A549 (cell line): Measurements from ENCODE around the gene JPT1. TPM values are rescaled to one million over a fixed set of nuclear protein-coding genes. Genes with fewer than 3 reads are reported as not detected.

ENCODE experiments used
- ATAC-seq, 2 experiments: fragments of 200-7000 bp in 1 of 2; fragments of >200 bp in 1 of 2; cut with Nextera tagmentation in 1 of 2; cut with Tn5 transposase in 1 of 2; 3 replicates each; pipeline versions ENCODE4 v1.8.0 to v1.9.1; 2018 to 2020; ENCODE audit warnings: mild to moderate bottlenecking in 1 of 2, moderate library complexity in 1 of 2
- CTCF ChIA-PET: fragments of 300-600 bp; sonication (Branson Sonifier 250); formaldehyde crosslinking; extraction: SDS; loops from one replicate; lab custom pipeline; 2021; ENCODE audit warnings: antibody characterized with exemption, inconsistent platforms; lab: Yijun Ruan, JAX
- POLR2A ChIA-PET: fragments of 350-600 bp; formaldehyde crosslinking; extraction: SDS; loops from one replicate; lab custom pipeline; 2021; ENCODE audit warnings: antibody characterized with exemption, inconsistent platforms; lab: Yijun Ruan, JAX
- DNase-seq, 2 experiments: peaks; one replicate each; pipeline versions ENCODE4 v3.0.0 to v3.0.0-alpha.2; 2011 to 2016; ENCODE audit warnings: low read depth in 1 of 2, low spot score in 1 of 2
- FAIRE-seq: peaks from 2 replicates; lab custom pipeline; 2011; peaks lifted over from hg19 to GRCh38; lab: Jason Lieb, UNC
- H3K27ac ChIP-seq, 2 experiments: fragments of >200 bp; sonication (Bioruptor Twin); formaldehyde crosslinking; 3 replicates each; pipeline ENCODE4 v1.5.1; 2016 to 2017
- H3K4me1 ChIP-seq: fragments of >200 bp; sonication (Bioruptor Twin); formaldehyde crosslinking; 3 replicates; pipeline ENCODE4 v1.6.1; 2016
- H3K4me2 ChIP-seq: fragments of >200 bp; sonication (Bioruptor Twin); formaldehyde crosslinking; 3 replicates; pipeline ENCODE4 v1.6.1; 2016
- H3K4me3 ChIP-seq: fragments of >200 bp; sonication (Bioruptor Twin); formaldehyde crosslinking; 3 replicates; pipeline ENCODE4 v1.5.1; 2016
- H3K9me3 ChIP-seq: fragments of >200 bp; sonication (Bioruptor Twin); formaldehyde crosslinking; 3 replicates; pipeline ENCODE4 v1.6.1; 2016
- BHLHE40 ChIP-seq: IDR thresholded peaks from 2 replicates; pipeline ENCODE4 v1.6.1; 2012; ENCODE audit warnings: low read depth, low read length, inconsistent platforms
- CBX2 ChIP-seq: fragments of 200-600 bp; sonication (generic); IDR thresholded peaks from 2 replicates; pipeline ENCODE4 v1.6.1; 2016; ENCODE audit warnings: low read depth, mild to moderate bottlenecking, borderline replicate concordance
- CHD2 ChIP-seq: fragments of 150-350 bp; IDR thresholded peaks from 2 replicates; pipeline ENCODE4 v1.6.1; 2014; ENCODE audit warnings: low read length; ENCODE audit not compliant: partially characterized antibody
- CHD4 ChIP-seq: fragments of 200-600 bp; sonication (generic); IDR thresholded peaks from 2 replicates; pipeline ENCODE4 v1.6.1; 2016; ENCODE audit warnings: antibody characterized with exemption, mild to moderate bottlenecking, borderline replicate concordance
- EHF ChIP-seq: fragments of 250-450 bp; sonication (Bioruptor Pico); IDR thresholded peaks from 2 replicates; pipeline ENCODE4 v1.5.0; 2020; ENCODE audit warnings: mild to moderate bottlenecking
- ESRRA ChIP-seq: fragments of 150-350 bp; IDR thresholded peaks from 2 replicates; pipeline ENCODE4 v1.6.1; 2014; ENCODE audit warnings: mild to moderate bottlenecking, low read length, borderline replicate concordance
- FOXS1 ChIP-seq: fragments of 250-450 bp; sonication (Bioruptor Pico); IDR thresholded peaks from 2 replicates; pipeline ENCODE4 v1.5.0; 2020; ENCODE audit warnings: mild to moderate bottlenecking, moderate library complexity
- HOXA7 ChIP-seq: fragments of 250-450 bp; sonication (Bioruptor Pico); IDR thresholded peaks from 2 replicates; pipeline ENCODE4 v1.5.0; 2020; ENCODE audit warnings: mild to moderate bottlenecking, moderate library complexity
- HOXB13 ChIP-seq: fragments of 250-450 bp; sonication (Bioruptor Pico); IDR thresholded peaks from 2 replicates; pipeline ENCODE4 v1.5.0; 2020; ENCODE audit warnings: low read depth, mild to moderate bottlenecking, moderate library complexity
- HOXB5 ChIP-seq: fragments of 250-450 bp; sonication (Bioruptor Pico); IDR thresholded peaks from 2 replicates; pipeline ENCODE4 v1.5.0; 2020; ENCODE audit warnings: mild to moderate bottlenecking, moderate library complexity
- MAZ ChIP-seq: fragments of 150-350 bp; IDR thresholded peaks from 2 replicates; pipeline ENCODE4 v1.6.1; 2014; ENCODE audit warnings: antibody characterized with exemption, low read depth, low read length, borderline replicate concordance
- MYC ChIP-seq: IDR thresholded peaks from 2 replicates; pipeline ENCODE4 v1.6.1; 2012; ENCODE audit warnings: mild to moderate bottlenecking, inconsistent platforms, low read length, improper control_type of control experiment, borderline replicate concordance
- NFE2L2 ChIP-seq: fragments of 150-350 bp; conservative IDR thresholded peaks from 2 replicates; pipeline ENCODE4 v1.6.1; 2014; ENCODE audit warnings: low read length
- POLR2AphosphoS2 ChIP-seq: conservative IDR thresholded peaks from 2 replicates; pipeline ENCODE4 v1.6.1; 2012; ENCODE audit warnings: low read length, improper control_type of control experiment, inconsistent platforms
- RARB ChIP-seq: fragments of 250-450 bp; sonication (Bioruptor Pico); IDR thresholded peaks from 2 replicates; pipeline ENCODE4 v1.8.0; 2021; ENCODE audit warnings: mild to moderate bottlenecking, moderate library complexity
- RCOR1 ChIP-seq: fragments of 150-350 bp; IDR thresholded peaks from 2 replicates; pipeline ENCODE4 v1.6.1; 2014; ENCODE audit warnings: antibody characterized with exemption, low read length, low read depth
- RFX5 ChIP-seq: fragments of 450-650 bp; IDR thresholded peaks from 2 replicates; pipeline ENCODE4 v1.7.1; 2014; ENCODE audit warnings: antibody characterized with exemption, mild to moderate bottlenecking, moderate library complexity
- TFCP2L1 ChIP-seq: fragments of 250-450 bp; sonication (Bioruptor Pico); IDR thresholded peaks from 2 replicates; pipeline ENCODE4 v1.5.0; 2021; ENCODE audit warnings: mild to moderate bottlenecking
- WGBS: methylation state at CpG from one replicate; pipeline ENCODE4 v1.1.6; 2017; ENCODE audit errors: missing lambda C conversion rate; 5-methylcytosine and 5-hydroxymethylcytosine counted together
- polyA plus RNA-seq, 4 experiments: library from polyadenylated mRNA; depleted of rRNA in 3 of 4; stranded (reverse); fragments of >200 nt; fragmentation: RNase III in 1 of 4; extraction: RNeasy Plus Mini Kit Qiagen cat#74134 plus additional on column Dnase treatment in 1 of 4; gene quantifications; 2 replicates in 3 of 4; 3 replicates in 1 of 4; pipeline ENCODE4 v1.2.3, GENCODE V29; 2011 to 2017
- TF ChIP-seq, protein P1 (sequence below): fragments of >200 bp; sonication (Bioruptor Twin); formaldehyde crosslinking; IDR thresholded peaks from 3 replicates; pipeline ENCODE4 v1.6.1; 2016
- TF ChIP-seq, protein P2 (sequence below): fragments of 250-450 bp; sonication (Bioruptor Pico); IDR thresholded peaks from 2 replicates; pipeline ENCODE4 v1.5.0; 2021; ENCODE audit warnings: mild to moderate bottlenecking, moderate library complexity, borderline replicate concordance
- TF ChIP-seq, protein P3 (sequence below): IDR thresholded peaks from 2 replicates; pipeline ENCODE4 v1.6.1; 2012; ENCODE audit warnings: low read depth, borderline replicate concordance
- TF ChIP-seq, protein P4 (sequence below): IDR thresholded peaks from 2 replicates; pipeline ENCODE4 v1.6.1; 2012
- TF ChIP-seq, protein P5 (sequence below): fragments of >200 bp; sonication (Bioruptor Twin); formaldehyde crosslinking; IDR thresholded peaks from 2 replicates; pipeline ENCODE4 v1.6.1; 2016
- TF ChIP-seq, protein P6 (sequence below): fragments of 250-450 bp; sonication (Bioruptor Pico); IDR thresholded peaks from 2 replicates; pipeline ENCODE4 v1.5.0; 2020; ENCODE audit warnings: low read depth, mild to moderate bottlenecking, moderate library complexity

Gene JPT1
- polyA plus RNA-seq, 2 of the 4 experiments (the other 2 are of a cell fraction): 196 to 623 TPM

DNA sequence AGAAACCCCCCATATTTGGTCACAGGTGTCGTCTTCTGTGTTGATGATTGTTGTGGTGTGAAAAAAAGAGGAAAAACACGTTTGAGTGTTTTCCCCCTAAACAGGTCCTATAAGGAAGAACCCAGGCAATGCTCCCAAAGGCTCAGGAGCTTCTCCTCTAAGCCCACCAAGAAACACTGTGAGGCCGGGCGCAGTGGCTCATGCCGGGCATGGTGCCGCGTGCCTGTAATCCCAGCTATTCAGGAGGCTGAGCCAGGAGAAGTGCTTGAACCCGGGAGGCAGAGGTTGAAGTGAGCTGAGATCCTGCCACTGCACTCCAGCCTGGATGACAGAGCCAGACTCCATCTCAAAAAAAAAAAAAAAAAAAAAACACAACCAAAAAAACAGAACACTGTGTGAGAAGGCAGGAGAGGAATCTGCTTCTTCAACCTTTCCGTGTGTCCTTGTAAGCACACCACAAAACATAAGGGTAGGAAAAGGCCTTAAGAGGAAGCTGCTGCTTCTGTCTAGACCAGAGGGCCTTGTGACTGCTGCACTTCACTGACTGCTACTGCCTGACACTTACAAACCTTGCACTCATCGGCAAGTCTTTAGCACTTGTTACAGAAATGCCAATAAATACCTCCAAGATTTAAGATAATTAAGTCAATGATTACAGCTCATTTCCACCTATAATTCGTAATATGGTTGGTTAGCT, 9.3 kb downstream of the JPT1 start:
- ChIA-PET CTCF (interaction anchor here (0.9 to 62.2 kb wide), 9 partner anchors 9 to 58 kb away, joined by 3 to 3429 read pairs (median 3); partner anchors contain the start of genes ARMC7, ATP5PD, JPT1 and KCTD2), POLR2A (interaction anchor here (0.9 to 3.3 kb wide), 3 partner anchors 9 to 21 kb away, joined by 3 to 18 read pairs (median 16); partner anchors contain the start of genes JPT1 and NT5C)
- H3K4me2 ChIP-seq: no peak overlapping the region
- H3K4me3 ChIP-seq: no peak overlapping the region
- no peak for FAIRE-seq
- H3K27ac ChIP-seq: no peak overlapping the region
- TF ChIP-seq, protein P1, sequence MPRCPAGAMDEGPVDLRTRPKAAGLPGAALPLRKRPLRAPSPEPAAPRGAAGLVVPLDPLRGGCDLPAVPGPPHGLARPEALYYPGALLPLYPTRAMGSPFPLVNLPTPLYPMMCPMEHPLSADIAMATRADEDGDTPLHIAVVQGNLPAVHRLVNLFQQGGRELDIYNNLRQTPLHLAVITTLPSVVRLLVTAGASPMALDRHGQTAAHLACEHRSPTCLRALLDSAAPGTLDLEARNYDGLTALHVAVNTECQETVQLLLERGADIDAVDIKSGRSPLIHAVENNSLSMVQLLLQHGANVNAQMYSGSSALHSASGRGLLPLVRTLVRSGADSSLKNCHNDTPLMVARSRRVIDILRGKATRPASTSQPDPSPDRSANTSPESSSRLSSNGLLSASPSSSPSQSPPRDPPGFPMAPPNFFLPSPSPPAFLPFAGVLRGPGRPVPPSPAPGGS: no peak
- TF ChIP-seq CBX2: no peak
- no peak for TF ChIP-seq RARB (CRISPR knock-in tag)
- TF ChIP-seq RFX5: no peak
- TF ChIP-seq, protein P2, sequence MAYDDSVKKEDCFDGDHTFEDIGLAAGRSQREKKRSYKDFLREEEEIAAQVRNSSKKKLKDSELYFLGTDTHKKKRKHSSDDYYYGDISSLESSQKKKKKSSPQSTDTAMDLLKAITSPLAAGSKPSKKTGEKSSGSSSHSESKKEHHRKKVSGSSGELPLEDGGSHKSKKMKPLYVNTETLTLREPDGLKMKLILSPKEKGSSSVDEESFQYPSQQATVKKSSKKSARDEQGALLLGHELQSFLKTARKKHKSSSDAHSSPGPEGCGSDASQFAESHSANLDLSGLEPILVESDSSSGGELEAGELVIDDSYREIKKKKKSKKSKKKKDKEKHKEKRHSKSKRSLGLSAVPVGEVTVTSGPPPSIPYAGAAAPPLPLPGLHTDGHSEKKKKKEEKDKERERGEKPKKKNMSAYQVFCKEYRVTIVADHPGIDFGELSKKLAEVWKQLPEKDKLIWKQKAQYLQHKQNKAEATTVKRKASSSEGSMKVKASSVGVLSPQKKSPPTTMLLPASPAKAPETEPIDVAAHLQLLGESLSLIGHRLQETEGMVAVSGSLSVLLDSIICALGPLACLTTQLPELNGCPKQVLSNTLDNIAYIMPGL (CRISPR knock-in tag): no peak
- TF ChIP-seq MAZ: no peak
- TF ChIP-seq HOXB13 (CRISPR knock-in tag): no peak
- TF ChIP-seq POLR2AphosphoS2: no peak
- TF ChIP-seq, protein P3, sequence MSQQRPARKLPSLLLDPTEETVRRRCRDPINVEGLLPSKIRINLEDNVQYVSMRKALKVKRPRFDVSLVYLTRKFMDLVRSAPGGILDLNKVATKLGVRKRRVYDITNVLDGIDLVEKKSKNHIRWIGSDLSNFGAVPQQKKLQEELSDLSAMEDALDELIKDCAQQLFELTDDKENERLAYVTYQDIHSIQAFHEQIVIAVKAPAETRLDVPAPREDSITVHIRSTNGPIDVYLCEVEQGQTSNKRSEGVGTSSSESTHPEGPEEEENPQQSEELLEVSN: no peak
- TF ChIP-seq, protein P4, sequence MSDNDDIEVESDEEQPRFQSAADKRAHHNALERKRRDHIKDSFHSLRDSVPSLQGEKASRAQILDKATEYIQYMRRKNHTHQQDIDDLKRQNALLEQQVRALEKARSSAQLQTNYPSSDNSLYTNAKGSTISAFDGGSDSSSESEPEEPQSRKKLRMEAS: no peak
- TF ChIP-seq, all 56 proteins: peak for 0
- no peak for DNase-seq
- H3K9me3 ChIP-seq: no peaks in the 10 kb centered on the region
- ATAC-seq: no peak
- WGBS: 86% methylated on average over 11 of the region's 11 CpGs
- peaks cover 25% of the 10 kb centered on the region for H3K4me1 ChIP-seq

DNA sequence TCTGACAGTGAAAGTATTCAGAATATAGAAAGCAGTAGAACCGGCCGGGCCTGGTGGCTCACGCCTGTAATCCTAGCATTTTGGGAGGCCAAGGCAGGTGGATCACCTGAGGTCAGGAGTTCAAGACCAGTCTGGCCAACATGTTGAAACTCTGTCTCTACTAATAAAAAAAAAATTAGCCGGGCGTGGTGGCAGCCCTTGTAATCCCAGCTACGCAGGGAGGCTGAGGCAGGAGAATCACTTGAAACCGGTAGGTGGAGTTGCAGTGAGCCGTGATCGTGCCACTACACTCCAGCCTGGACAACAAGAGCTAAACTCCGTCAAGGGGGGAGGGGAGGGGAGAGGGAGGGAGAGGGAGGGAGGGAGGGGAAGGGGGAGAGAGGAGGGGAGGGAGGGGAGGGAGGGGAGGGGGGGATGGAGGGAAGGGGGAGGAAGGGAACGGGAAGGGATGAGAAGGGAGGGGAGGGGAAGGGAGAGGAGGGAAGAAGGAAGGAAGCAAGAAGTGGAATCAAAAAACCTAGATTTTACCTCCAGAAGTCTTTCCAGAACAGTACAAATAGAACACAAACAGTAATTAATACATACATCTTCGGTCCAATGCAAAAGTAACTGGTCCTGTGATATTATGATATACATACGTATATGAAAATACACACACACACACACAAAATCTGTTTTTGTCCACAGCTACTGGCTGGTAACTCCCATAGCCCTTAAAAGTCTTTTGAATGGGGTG, 11.9 kb downstream of the JPT1 start:
- no peak for TF ChIP-seq EHF
- TF ChIP-seq, protein P5, sequence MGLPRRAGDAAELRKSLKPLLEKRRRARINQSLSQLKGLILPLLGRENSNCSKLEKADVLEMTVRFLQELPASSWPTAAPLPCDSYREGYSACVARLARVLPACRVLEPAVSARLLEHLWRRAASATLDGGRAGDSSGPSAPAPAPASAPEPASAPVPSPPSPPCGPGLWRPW: no peak
- TF ChIP-seq HOXB5 (CRISPR knock-in tag): no peak
- no peak for TF ChIP-seq TFCP2L1 (CRISPR knock-in tag)
- TF ChIP-seq HOXB13 (CRISPR knock-in tag): no peak
- no peak for TF ChIP-seq NFE2L2
- TF ChIP-seq CHD4: no peak
- no peak for TF ChIP-seq ESRRA
- TF ChIP-seq BHLHE40: no peak
- no peak for TF ChIP-seq HOXA7
- no peak for TF ChIP-seq MYC
- no peak for TF ChIP-seq RCOR1
- TF ChIP-seq, protein P6, sequence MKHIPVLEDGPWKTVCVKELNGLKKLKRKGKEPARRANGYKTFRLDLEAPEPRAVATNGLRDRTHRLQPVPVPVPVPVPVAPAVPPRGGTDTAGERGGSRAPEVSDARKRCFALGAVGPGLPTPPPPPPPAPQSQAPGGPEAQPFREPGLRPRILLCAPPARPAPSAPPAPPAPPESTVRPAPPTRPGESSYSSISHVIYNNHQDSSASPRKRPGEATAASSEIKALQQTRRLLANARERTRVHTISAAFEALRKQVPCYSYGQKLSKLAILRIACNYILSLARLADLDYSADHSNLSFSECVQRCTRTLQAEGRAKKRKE (CRISPR knock-in tag): no peak
- TF ChIP-seq FOXS1 (CRISPR knock-in tag): no peak
- TF ChIP-seq CHD2: no peak
- no peak for DNase-seq
- no peak overlapping the region for H3K27ac ChIP-seq
- no peaks in the 10 kb centered on the region for H3K9me3 ChIP-seq
- no peaks in the 10 kb centered on the region for H3K4me1 ChIP-seq
- no peak overlapping the region for H3K4me3 ChIP-seq
- no peak overlapping the region for H3K4me2 ChIP-seq
- ChIA-PET POLR2A (no interaction called here), CTCF (interaction anchor here (0.7 to 62.2 kb wide), 5 partner anchors 11 to 59 kb away, joined by 3 to 3429 read pairs (median 24); partner anchors contain the start of genes ARMC7, ATP5PD, KCTD2 and NT5C)
- no peak for FAIRE-seq
- WGBS: 90% methylated on average over 12 of the region's 13 CpGs
- 0 out of 6 replicates have a peak, but pooled peaks of 1 of the 2 experiments have one; percentile 21 for ATAC-seq
